GM12873 (cell line): Measurements from ENCODE around the gene WWTR1.

Source experiments
- CTCF ChIP-seq: IDR thresholded peaks from 2 replicates; pipeline ENCODE4 v1.5.1; 2012; ENCODE audit warnings: low read depth, mild to moderate bottlenecking, moderate library complexity, low read length, control low read depth; ENCODE audit not compliant: insufficient read depth; ENCODE audit errors: missing control alignments

Gene WWTR1

GRCh38 chr3:149587383-149587782 lies 70.4 kb downstream of the WWTR1 start:
- TF ChIP-seq CTCF, result no peak

GRCh38 chr3:149586871-149587270 lies 71.0 kb downstream of the WWTR1 start:
- no peak for TF ChIP-seq CTCF

GRCh38 chr3:149585401-149585726 lies 72.5 kb downstream of the WWTR1 start:
- no peak for TF ChIP-seq CTCF

- no peak for TF ChIP-seq CTCF
These were observed 73.7 kb downstream of the WWTR1 start for GRCh38 chr3:149583921-149584635.

- no peak for TF ChIP-seq CTCF
These were observed 75.4 kb downstream of the WWTR1 start for GRCh38 chr3:149582395-149582794.

- TF ChIP-seq CTCF, result no peak
These were observed 76.0 kb downstream of the WWTR1 start for GRCh38 chr3:149581681-149582370.

- no peak for TF ChIP-seq CTCF
These were observed 76.6 kb downstream of the WWTR1 start for GRCh38 chr3:149581248-149581647.
